A549 (cell line): ENCODE results near the gene SPECC1L.

ENCODE experiments used
- JUN ChIP-seq, 2 experiments: fragments of >200 bp; sonication (Bioruptor Twin); formaldehyde crosslinking; IDR thresholded peaks; 2 replicates in 1 of 2; 3 replicates in 1 of 2; pipeline ENCODE4 v1.6.1; 2016 to 2017
- MAZ ChIP-seq: fragments of 150-350 bp; IDR thresholded peaks from 2 replicates; pipeline ENCODE4 v1.6.1; 2014; ENCODE audit warnings: antibody characterized with exemption, low read depth, low read length, borderline replicate concordance
- RNF2 ChIP-seq: fragments of 200-600 bp; sonication (generic); IDR thresholded peaks from 2 replicates; pipeline ENCODE4 v1.6.1; 2016; ENCODE audit warnings: low read depth, mild to moderate bottlenecking, antibody characterized with exemption, moderate library complexity, borderline replicate concordance

DNA sequence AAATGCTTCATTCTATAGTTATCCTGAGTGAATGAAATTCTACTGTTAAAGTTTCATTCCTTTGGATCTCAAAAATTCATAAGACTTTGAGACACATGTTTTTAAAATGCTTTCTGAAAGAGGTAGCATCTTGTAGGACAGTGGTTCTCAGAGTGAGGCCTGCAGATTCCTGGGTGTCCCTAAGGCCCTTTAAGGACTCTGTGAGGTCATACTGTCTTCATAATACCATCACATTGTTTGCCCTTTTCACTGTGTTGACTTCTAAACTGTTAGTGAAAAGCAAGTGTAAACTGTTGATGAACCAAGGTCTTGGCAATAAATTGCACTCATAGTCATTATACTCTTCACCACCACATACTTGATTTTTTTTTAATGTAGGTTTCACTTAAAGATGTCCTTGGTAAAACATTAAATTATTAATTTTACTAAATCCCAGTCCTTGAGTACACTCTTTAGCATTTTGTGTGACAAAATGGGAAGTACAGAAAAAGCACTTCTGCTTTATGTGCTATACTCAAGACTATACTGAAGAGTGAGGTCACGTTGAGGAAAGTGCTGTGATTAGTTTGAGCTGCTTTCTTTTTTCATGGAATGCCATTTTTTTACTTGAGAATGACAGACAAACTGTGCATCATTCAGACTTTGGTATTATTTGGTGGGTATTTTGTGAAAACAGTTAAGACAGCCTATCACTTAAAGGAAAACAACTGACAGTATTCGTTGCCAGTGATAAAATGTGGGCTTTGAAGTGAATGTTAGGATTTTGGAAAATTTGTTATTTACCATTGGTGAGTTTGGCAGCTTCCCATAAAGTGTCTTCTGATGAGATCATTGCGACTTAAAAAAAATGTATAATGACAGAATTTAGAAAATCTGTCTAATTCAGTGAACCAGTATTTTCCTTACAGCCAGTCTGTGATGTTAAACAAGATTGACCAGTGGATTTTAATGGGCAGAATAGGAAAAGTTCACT lies 61.1 kb downstream of the SPECC1L start:
- no peak for TF ChIP-seq RNF2
- TF ChIP-seq MAZ: no peak
- TF ChIP-seq JUN (IDR thresholded peaks at IDR 0.05): no peak
